ENCODE results near the gene RFXAP. TPM values are rescaled to one million over a fixed set of nuclear protein-coding genes. Genes with fewer than 3 reads are reported as not detected.

The RFXAP gene
- total RNA-seq, 1 donor from 2014 or later: 5.4 TPM

- Histone ChIP-seq H3K9me3 (no peaks in the 10 kb centered on the region), H3K36me3 (peaks cover 16% of the 10 kb centered on the region), H3K27ac (no peak overlapping the region), H3K4me1 (no peaks in the 10 kb centered on the region), H3K4me3 (no peak overlapping the region), H3K27me3 (ENCODE audit: low read depth) (no peaks in the 10 kb centered on the region)
- no peak for DNase-seq
- ATAC-seq: no peak
- intact Hi-C loops (cut with DNase I): no loop called here
- TF ChIP-seq CTCF (IDR thresholded peaks at IDR 0.05): no peak
Measured at GRCh38 chr13:36865265-36865664, 46.2 kb downstream of the RFXAP start.

GRCh38 chr13:36866232-36866631, 47.2 kb downstream of the RFXAP start:
- H3K9me3 ChIP-seq: no peaks in the 10 kb centered on the region
- DNase-seq (no peak), ATAC-seq (no peak)
- no peak overlapping the region for H3K27ac ChIP-seq
- H3K4me1 ChIP-seq: no peaks in the 10 kb centered on the region
- intact Hi-C loops (cut with DNase I): no loop called here
- H3K27me3 ChIP-seq (ENCODE audit: low read depth): no peaks in the 10 kb centered on the region
- H3K36me3 ChIP-seq: peaks cover 16% of the 10 kb centered on the region
- TF ChIP-seq CTCF (IDR thresholded peaks at IDR 0.05): no peak
- H3K4me3 ChIP-seq: no peak overlapping the region

- peaks cover 23% of the 10 kb centered on the region for H3K36me3 ChIP-seq
- H3K27me3 ChIP-seq (ENCODE audit: low read depth): no peaks in the 10 kb centered on the region
- H3K9me3 ChIP-seq: no peaks in the 10 kb centered on the region
- intact Hi-C loops (cut with DNase I): no loop called here
- H3K27ac ChIP-seq: no peak overlapping the region
- no peaks in the 10 kb centered on the region for H3K4me1 ChIP-seq
- no peak for TF ChIP-seq CTCF (IDR thresholded peaks at IDR 0.05)
- no peak overlapping the region for H3K4me3 ChIP-seq
- ATAC-seq: peak in 1 of 2 donors; percentile 7
- no peak for DNase-seq
Measured at GRCh38 chr13:36870050-36870692, 51.1 kb downstream of the RFXAP start.

- ATAC-seq (no peak), DNase-seq (no peak)
- Histone ChIP-seq H3K4me1 (no peaks in the 10 kb centered on the region), H3K36me3 (peaks cover 11% of the 10 kb centered on the region), H3K9me3 (no peaks in the 10 kb centered on the region), H3K4me3 (no peak overlapping the region), H3K27ac (no peak overlapping the region), H3K27me3 (ENCODE audit: low read depth) (no peaks in the 10 kb centered on the region)
- intact Hi-C loops (cut with DNase I): no loop called here
- no peak for TF ChIP-seq CTCF (IDR thresholded peaks at IDR 0.05)
Measured at GRCh38 chr13:36872621-36873020, 53.6 kb downstream of the RFXAP start.

- no peaks in the 10 kb centered on the region for H3K9me3 ChIP-seq
- ATAC-seq (no peak), DNase-seq (no peak)
- no peaks in the 10 kb centered on the region for H3K4me1 ChIP-seq
- intact Hi-C loops (cut with DNase I): no loop called here
- H3K27ac ChIP-seq: no peak overlapping the region
- no peak for TF ChIP-seq CTCF (IDR thresholded peaks at IDR 0.05)
- H3K27me3 ChIP-seq (ENCODE audit: low read depth): no peaks in the 10 kb centered on the region
- H3K4me3 ChIP-seq: no peak overlapping the region
- H3K36me3 ChIP-seq: peaks cover 11% of the 10 kb centered on the region
Measured at GRCh38 chr13:36875431-36875830, 56.4 kb downstream of the RFXAP start.

Data from lower lobe of right lung (tissue), 2 donors.